B cell (primary cell): ENCODE results near the gene MEF2C. TPM values are rescaled to one million over a fixed set of nuclear protein-coding genes. Genes with fewer than 3 reads are reported as not detected.

Experiments used
- ATAC-seq: fragments of 200-7000 bp; cut with Tn5 transposase; one replicate; pipeline ENCODE4 v1.10.0; 2021; ENCODE audit warnings: low read depth, mild to moderate bottlenecking, moderate number of reproducible peaks, moderate library complexity
- CTCF ChIA-PET: fragments of 350-600 bp; sonication (Branson Sonifier 250); formaldehyde crosslinking; loops from one replicate; lab custom pipeline; 2021; ENCODE audit warnings: antibody characterized with exemption, inconsistent platforms; lab: Charles Lee
- POLR2A ChIA-PET: fragments of 350-600 bp; sonication (Branson Sonifier 250); formaldehyde crosslinking; loops from one replicate; lab custom pipeline; 2021; ENCODE audit warnings: antibody characterized with exemption; lab: Charles Lee
- DNase-seq: peaks from one replicate; pipeline ENCODE4 v3.0.0; 2013
- H2AFZ ChIP-seq: 2 replicates; pipeline ENCODE4 v1.6.1; 2012; ENCODE audit warnings: mild to moderate bottlenecking, low read depth, low read length; ENCODE audit not compliant: insufficient read depth, poor library complexity, severe bottlenecking
- H3K27ac ChIP-seq, 2 donors: 1 replicate in 1 of 2; 2 replicates in 1 of 2; pipeline ENCODE4 v1.5.1; 2012 to 2013; ENCODE audit warnings: low read length in 2 of 2, mild to moderate bottlenecking in 2 of 2, moderate library complexity in 1 of 2
- H3K27me3 ChIP-seq, 4 experiments: fragments of 200-600 bp in 1 of 4; sonication (generic) in 1 of 4; replicated peaks in 1 of 4; 1 replicate in 2 of 4; 2 replicates in 2 of 4; pipeline versions ENCODE4 v1.6.1 to v1.7.0; 2013 to 2016; ENCODE audit warnings: low read length in 3 of 4, mild to moderate bottlenecking in 2 of 4, mixed read lengths in 1 of 4, moderate library complexity in 1 of 4; ENCODE audit not compliant: insufficient read depth in 4 of 4, control insufficient read depth in 3 of 4; ENCODE audit errors: control extremely low read depth in 1 of 4
- H3K36me3 ChIP-seq, 2 experiments: replicated peaks in 1 of 2; 1 replicate in 1 of 2; 2 replicates in 1 of 2; pipeline versions ENCODE4 v1.6.1 to v1.7.1; 2013; ENCODE audit warnings: low read length in 1 of 2; ENCODE audit not compliant: insufficient read depth in 2 of 2, control insufficient read depth in 1 of 2; ENCODE audit errors: control extremely low read depth in 1 of 2, extremely low read depth in 1 of 2
- H3K4me1 ChIP-seq, 2 donors: fragments of 200-600 bp in 1 of 2; sonication (generic) in 1 of 2; 1 replicate in 1 of 2; 2 replicates in 1 of 2; pipeline versions ENCODE4 v1.5.1 to v1.6.1; 2013 to 2017; ENCODE audit warnings: low read length in 2 of 2; ENCODE audit not compliant: control insufficient read depth in 2 of 2, insufficient read depth in 2 of 2
- H3K4me2 ChIP-seq: replicated peaks from 2 replicates; pipeline ENCODE3; 2012; ENCODE audit warnings: mild to moderate bottlenecking, low read depth, low read length; ENCODE audit not compliant: poor library complexity, severe bottlenecking
- H3K4me3 ChIP-seq, 5 experiments: fragments of 200-600 bp in 1 of 5; sonication (generic) in 1 of 5; 1 replicate in 3 of 5; 2 replicates in 2 of 5; pipeline versions ENCODE4 v1.5.1 to v1.7.0; 2011 to 2016; ENCODE audit warnings: low read length in 4 of 5, mild to moderate bottlenecking in 4 of 5, low read depth in 2 of 5, control low read depth in 1 of 5, moderate library complexity in 1 of 5; ENCODE audit not compliant: insufficient read depth in 1 of 5; ENCODE audit errors: control extremely low read depth in 1 of 5, extremely low read depth in 1 of 5
- H3K79me2 ChIP-seq: fragments of 200-600 bp; sonication (generic); one replicate; pipeline ENCODE4 v1.6.0; 2016; ENCODE audit warnings: low read length; ENCODE audit not compliant: control insufficient read depth, insufficient read depth
- H3K9ac ChIP-seq: fragments of 200-600 bp; sonication (generic); 2 replicates; pipeline ENCODE4 v1.6.1; 2017; ENCODE audit warnings: mild to moderate bottlenecking, low read length, moderate library complexity
- H3K9me3 ChIP-seq, 3 donors: one replicate each; pipeline versions ENCODE4 v1.6.1 to v1.7.1; 2013; ENCODE audit warnings: low read length in 2 of 3; ENCODE audit not compliant: control insufficient read depth in 2 of 3, insufficient read depth in 1 of 3; ENCODE audit errors: control extremely low read depth in 1 of 3
- H4K20me1 ChIP-seq: 2 replicates; pipeline ENCODE4 v1.6.0; 2012; ENCODE audit warnings: mild to moderate bottlenecking, low read length; ENCODE audit not compliant: insufficient read depth, control insufficient read depth, poor library complexity, severe bottlenecking
- H3K27ac Mint-ChIP-seq: one replicate; pipeline ENCODE4 v1.8.0; 2021; ENCODE audit warnings: mixed read lengths
- H3K27me3 Mint-ChIP-seq: one replicate; pipeline ENCODE4 v1.8.0; 2021; ENCODE audit warnings: mixed read lengths
- H3K4me1 Mint-ChIP-seq: one replicate; pipeline ENCODE4 v1.8.0; 2021; ENCODE audit warnings: mixed read lengths
- H3K4me3 Mint-ChIP-seq: one replicate; pipeline ENCODE4 v1.8.0; 2021; ENCODE audit warnings: mixed read lengths
- H3K9me3 Mint-ChIP-seq: one replicate; pipeline ENCODE4 v1.8.0; 2022; ENCODE audit warnings: mixed read lengths; ENCODE audit not compliant: insufficient read depth
- EZH2 ChIP-seq: IDR thresholded peaks from 2 replicates; pipeline ENCODE4 v1.6.1; 2012; ENCODE audit warnings: borderline replicate concordance, low read depth, mild to moderate bottlenecking, moderate library complexity, low read length; ENCODE audit not compliant: insufficient read depth, poor library complexity, severe bottlenecking
- WGBS: methylation state at CpG from one replicate; pipeline ENCODE4 v1.1.5; 2013; ENCODE audit warnings: missing lambda C conversion rate; ENCODE audit not compliant: insufficient coverage; 5-methylcytosine and 5-hydroxymethylcytosine counted together
- intact Hi-C: fragments of 100-400 bp; cut with micrococcal nuclease; formaldehyde crosslinking; loops from one replicate; pipeline ENCODE4 v1.10.0; 2022
- polyA plus RNA-seq: library from polyadenylated mRNA; depleted of rRNA; stranded (reverse); fragments of >200 nt; gene quantifications from 2 replicates; pipeline ENCODE4 v1.2.3, GENCODE V29; 2012
- total RNA-seq, 2 donors: library from RNA; stranded (reverse); fragments of 120-200 nt in 1 of 2; gene quantifications; 1 replicate in 1 of 2; 2 replicates in 1 of 2; pipeline versions ENCODE4 v1.2.3 to v1.2.4, GENCODE V29; 2013 to 2022
- TF ChIP-seq, protein P1 (sequence below): fragments of 200-600 bp; IDR thresholded peaks from one replicate; pipeline ENCODE4 v1.8.0; 2022; ENCODE audit warnings: antibody characterized with exemption, mild to moderate bottlenecking

MEF2C gene
- total and polyA plus RNA-seq, 2 donors (not counting 1 experiment from before 2014, with no cell fraction given) = 97.4 to 354 TPM

DNA sequence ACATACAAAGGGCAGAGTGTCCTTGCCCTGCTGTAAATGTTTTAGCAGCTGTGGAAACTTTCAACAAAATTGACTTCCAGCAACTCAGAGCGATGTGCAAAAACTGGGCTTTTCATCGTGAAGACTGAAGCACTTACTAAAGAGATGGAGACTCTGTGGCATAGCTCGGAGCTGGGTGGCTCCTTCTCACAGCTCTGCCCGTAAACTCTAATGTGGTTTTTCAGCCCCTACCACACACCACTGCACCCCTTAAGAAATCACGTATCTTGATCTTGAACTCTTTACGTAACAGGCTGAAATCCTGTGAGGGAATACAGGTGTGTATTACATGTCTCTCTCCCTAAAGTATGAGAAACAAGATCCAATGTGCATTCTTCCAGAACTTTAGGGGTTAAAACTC lies 124.4 kb downstream of the MEF2C start:
- Histone ChIP-seq H3K27me3 (no peaks in the 10 kb centered on the region), H4K20me1 (peaks cover 10% of the 10 kb centered on the region), H3K27ac (peak overlapping the region in 1 of 2 donors; percentile 47), H2AFZ (no peak overlapping the region), H3K9ac (no peak overlapping the region), H3K79me2 (peaks cover 36% of the 10 kb centered on the region), H3K4me1 (no peaks in the 10 kb centered on the region), H3K9me3 (no peaks in the 10 kb centered on the region), H3K4me2 (no peak overlapping the region), H3K4me3 (no peak overlapping the region), H3K36me3 (peaks cover 8 to 80% of the 10 kb centered on the region in 2 experiments)
- peaks cover 29% of the 10 kb centered on the region for H3K4me1 Mint-ChIP-seq
- H3K9me3 Mint-ChIP-seq = no peaks in the 10 kb centered on the region
- TF ChIP-seq, protein P1, sequence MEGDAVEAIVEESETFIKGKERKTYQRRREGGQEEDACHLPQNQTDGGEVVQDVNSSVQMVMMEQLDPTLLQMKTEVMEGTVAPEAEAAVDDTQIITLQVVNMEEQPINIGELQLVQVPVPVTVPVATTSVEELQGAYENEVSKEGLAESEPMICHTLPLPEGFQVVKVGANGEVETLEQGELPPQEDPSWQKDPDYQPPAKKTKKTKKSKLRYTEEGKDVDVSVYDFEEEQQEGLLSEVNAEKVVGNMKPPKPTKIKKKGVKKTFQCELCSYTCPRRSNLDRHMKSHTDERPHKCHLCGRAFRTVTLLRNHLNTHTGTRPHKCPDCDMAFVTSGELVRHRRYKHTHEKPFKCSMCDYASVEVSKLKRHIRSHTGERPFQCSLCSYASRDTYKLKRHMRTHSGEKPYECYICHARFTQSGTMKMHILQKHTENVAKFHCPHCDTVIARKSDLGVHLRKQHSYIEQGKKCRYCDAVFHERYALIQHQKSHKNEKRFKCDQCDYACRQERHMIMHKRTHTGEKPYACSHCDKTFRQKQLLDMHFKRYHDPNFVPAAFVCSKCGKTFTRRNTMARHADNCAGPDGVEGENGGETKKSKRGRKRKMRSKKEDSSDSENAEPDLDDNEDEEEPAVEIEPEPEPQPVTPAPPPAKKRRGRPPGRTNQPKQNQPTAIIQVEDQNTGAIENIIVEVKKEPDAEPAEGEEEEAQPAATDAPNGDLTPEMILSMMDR = no peak
- TF ChIP-seq EZH2 = no peak
- intact Hi-C loops = no loop called here
- no peaks in the 10 kb centered on the region for H3K27me3 Mint-ChIP-seq
- H3K27ac Mint-ChIP-seq = peak overlapping the region; percentile 22
- no peak overlapping the region for H3K4me3 Mint-ChIP-seq
- no peak for ATAC-seq
- ChIA-PET POLR2A (no interaction called here), CTCF (interaction anchor here (3.6 kb wide), 1 partner anchor 30 kb away, joined by 15 read pairs; no protein-coding TSS in a partner anchor)
- WGBS = 86% methylated on average over 3 of the region's 6 CpGs
- DNase-seq = no peak

DNA sequence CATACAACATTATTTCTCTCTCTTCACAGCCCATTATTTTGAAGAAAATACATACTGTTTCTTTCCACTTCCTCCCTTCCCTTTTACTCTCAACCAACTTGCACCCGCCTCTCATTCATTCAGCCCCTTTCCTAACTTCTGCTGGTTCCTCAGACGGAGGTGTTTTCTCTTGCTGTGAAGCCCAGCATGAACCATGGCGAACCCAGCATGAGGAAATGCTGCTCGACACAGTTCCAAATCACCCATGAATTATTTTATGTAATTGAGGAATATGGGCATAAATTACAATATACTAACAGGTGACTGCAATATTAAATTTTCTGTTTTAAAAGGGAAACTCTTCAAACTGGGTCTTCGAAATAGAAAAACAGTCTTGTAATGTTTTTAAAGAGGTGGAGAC lies 124.8 kb downstream of the MEF2C start:
- H3K36me3 ChIP-seq = peaks cover 8 to 78% of the 10 kb centered on the region in 2 experiments
- intact Hi-C loops = no loop called here
- Mint-ChIP-seq H3K27ac (peak overlapping the region; percentile 85), H3K4me1 (peaks cover 30% of the 10 kb centered on the region), H3K9me3 (no peaks in the 10 kb centered on the region), H3K4me3 (no peak overlapping the region), H3K27me3 (no peaks in the 10 kb centered on the region)
- no peaks in the 10 kb centered on the region for H3K27me3 ChIP-seq
- no peaks in the 10 kb centered on the region for H3K9me3 ChIP-seq
- no peak overlapping the region for H3K4me2 ChIP-seq
- POLR2A ChIA-PET = no interaction called here
- DNase-seq (no peak), ATAC-seq (no peak)
- no peak overlapping the region for H3K9ac ChIP-seq
- TF ChIP-seq, protein P1 = no peak
- no peak for TF ChIP-seq EZH2
- WGBS = 100% methylated on average over 2 of the region's 5 CpGs
- peak overlapping the region in 1 of 2 donors; percentile 47 for H3K27ac ChIP-seq
- H4K20me1 ChIP-seq = peaks cover 10% of the 10 kb centered on the region
- H2AFZ ChIP-seq = no peak overlapping the region
- H3K79me2 ChIP-seq = peaks cover 34% of the 10 kb centered on the region
- no peak overlapping the region for H3K4me3 ChIP-seq
- CTCF ChIA-PET = interaction anchor here (3.6 kb wide), 1 partner anchor 29 kb away, joined by 15 read pairs; no protein-coding TSS in a partner anchor
- no peaks in the 10 kb centered on the region for H3K4me1 ChIP-seq
